WTC11 (cell line): ENCODE results near the gene C10orf67.

Source experiments
- AR ChIP-seq: fragments of 250-450 bp; sonication (Bioruptor Pico); IDR thresholded peaks from 2 replicates; pipeline ENCODE4 v1.9.0; 2021; ENCODE audit warnings: mild to moderate bottlenecking
- ATF3 ChIP-seq: sonication (generic); formaldehyde crosslinking; conservative IDR thresholded peaks from 2 replicates; pipeline ENCODE4 v1.8.1; 2022; ENCODE audit warnings: mild to moderate bottlenecking, missing genetic modification reagents
- CREB1 ChIP-seq: sonication (generic); formaldehyde crosslinking; IDR thresholded peaks from 2 replicates; pipeline ENCODE4 v1.8.0; 2023; ENCODE audit warnings: mild to moderate bottlenecking, missing genetic modification reagents
- ESRRA ChIP-seq: sonication (generic); formaldehyde crosslinking; IDR thresholded peaks from 2 replicates; pipeline ENCODE4 v1.8.1; 2022; ENCODE audit warnings: mild to moderate bottlenecking, missing genetic modification reagents, borderline replicate concordance
- JUN ChIP-seq: sonication (generic); formaldehyde crosslinking; IDR thresholded peaks from 2 replicates; pipeline ENCODE4 v1.8.0; 2023; ENCODE audit warnings: mild to moderate bottlenecking, missing genetic modification reagents
- NR1H2 ChIP-seq: sonication (generic); formaldehyde crosslinking; IDR thresholded peaks from 2 replicates; pipeline ENCODE4 v1.9.0; 2021; ENCODE audit warnings: mild to moderate bottlenecking, moderate library complexity, missing genetic modification reagents
- NR3C1 ChIP-seq: sonication (generic); formaldehyde crosslinking; conservative IDR thresholded peaks from 2 replicates; pipeline ENCODE4 v1.8.1; 2023; ENCODE audit warnings: low read depth, mild to moderate bottlenecking, missing genetic modification reagents
- SMAD3 ChIP-seq: sonication (generic); formaldehyde crosslinking; IDR thresholded peaks from 2 replicates; pipeline ENCODE4 v1.8.0; 2022; ENCODE audit warnings: missing genetic modification reagents, mild to moderate bottlenecking, borderline replicate concordance
- TCF7 ChIP-seq: sonication (generic); formaldehyde crosslinking; IDR thresholded peaks from 2 replicates; pipeline ENCODE4 v1.8.0; 2022; ENCODE audit warnings: mild to moderate bottlenecking, low read depth, missing genetic modification reagents, moderate library complexity
- TEAD4 ChIP-seq: sonication (generic); formaldehyde crosslinking; IDR thresholded peaks from 2 replicates; pipeline ENCODE4 v1.8.0; 2022; ENCODE audit warnings: mild to moderate bottlenecking, missing genetic modification reagents
- ZNF121 ChIP-seq: sonication (generic); formaldehyde crosslinking; IDR thresholded peaks from 2 replicates; pipeline ENCODE4 v1.8.0; 2023; ENCODE audit warnings: missing genetic modification reagents
- ZNF232 ChIP-seq: sonication (generic); formaldehyde crosslinking; IDR thresholded peaks from 2 replicates; pipeline ENCODE4 v1.8.0; 2022; ENCODE audit warnings: mild to moderate bottlenecking, missing genetic modification reagents
- TF ChIP-seq, protein P1 (sequence below): sonication (generic); formaldehyde crosslinking; IDR thresholded peaks from 2 replicates; pipeline ENCODE4 v1.8.0; 2022; ENCODE audit warnings: mild to moderate bottlenecking, missing genetic modification reagents
- TF ChIP-seq, protein P2 (sequence below): fragments of 200-600 bp; IDR thresholded peaks from 2 replicates; pipeline ENCODE4 v1.8.0; 2022; ENCODE audit warnings: antibody characterized with exemption

- TF ChIP-seq, protein P1, sequence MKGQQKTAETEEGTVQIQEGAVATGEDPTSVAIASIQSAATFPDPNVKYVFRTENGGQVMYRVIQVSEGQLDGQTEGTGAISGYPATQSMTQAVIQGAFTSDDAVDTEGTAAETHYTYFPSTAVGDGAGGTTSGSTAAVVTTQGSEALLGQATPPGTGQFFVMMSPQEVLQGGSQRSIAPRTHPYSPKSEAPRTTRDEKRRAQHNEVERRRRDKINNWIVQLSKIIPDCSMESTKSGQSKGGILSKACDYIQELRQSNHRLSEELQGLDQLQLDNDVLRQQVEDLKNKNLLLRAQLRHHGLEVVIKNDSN (CRISPR knock-in tag), result no peak
- TF ChIP-seq, protein P2, sequence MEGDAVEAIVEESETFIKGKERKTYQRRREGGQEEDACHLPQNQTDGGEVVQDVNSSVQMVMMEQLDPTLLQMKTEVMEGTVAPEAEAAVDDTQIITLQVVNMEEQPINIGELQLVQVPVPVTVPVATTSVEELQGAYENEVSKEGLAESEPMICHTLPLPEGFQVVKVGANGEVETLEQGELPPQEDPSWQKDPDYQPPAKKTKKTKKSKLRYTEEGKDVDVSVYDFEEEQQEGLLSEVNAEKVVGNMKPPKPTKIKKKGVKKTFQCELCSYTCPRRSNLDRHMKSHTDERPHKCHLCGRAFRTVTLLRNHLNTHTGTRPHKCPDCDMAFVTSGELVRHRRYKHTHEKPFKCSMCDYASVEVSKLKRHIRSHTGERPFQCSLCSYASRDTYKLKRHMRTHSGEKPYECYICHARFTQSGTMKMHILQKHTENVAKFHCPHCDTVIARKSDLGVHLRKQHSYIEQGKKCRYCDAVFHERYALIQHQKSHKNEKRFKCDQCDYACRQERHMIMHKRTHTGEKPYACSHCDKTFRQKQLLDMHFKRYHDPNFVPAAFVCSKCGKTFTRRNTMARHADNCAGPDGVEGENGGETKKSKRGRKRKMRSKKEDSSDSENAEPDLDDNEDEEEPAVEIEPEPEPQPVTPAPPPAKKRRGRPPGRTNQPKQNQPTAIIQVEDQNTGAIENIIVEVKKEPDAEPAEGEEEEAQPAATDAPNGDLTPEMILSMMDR, result no peak
- TF ChIP-seq CREB1 (CRISPR knock-in tag) (no peak), ZNF121 (no peak), ATF3 (CRISPR knock-in tag) (no peak), SMAD3 (CRISPR knock-in tag) (no peak), TEAD4 (CRISPR knock-in tag) (no peak), NR1H2 (CRISPR knock-in tag) (no peak), ESRRA (no peak), JUN (CRISPR knock-in tag) (no peak), AR (CRISPR knock-in tag) (no peak), NR3C1 (no peak), ZNF232 (CRISPR knock-in tag) (no peak), TCF7 (CRISPR knock-in tag) (no peak)
Observed at GRCh38 chr10:23270531-23270930, 74.1 kb downstream of the C10orf67 start.
